H1 (cell line): Measurements from ENCODE around the gene ARCN1. TPM values are rescaled to one million over a fixed set of nuclear protein-coding genes. Genes with fewer than 3 reads are reported as not detected.

Source experiments
- CTCF ChIA-PET: fragments of 300-600 bp; sonication (Branson Sonifier 250); formaldehyde crosslinking; loops from one replicate; lab custom pipeline; 2021; ENCODE audit not compliant: partially characterized antibody; lab: Charles Lee
- POLR2A ChIA-PET: fragments of 300-600 bp; sonication (Branson Sonifier 250); formaldehyde crosslinking; loops from one replicate; lab custom pipeline; 2021; ENCODE audit warnings: inconsistent platforms; ENCODE audit not compliant: partially characterized antibody; lab: Charles Lee
- DNase-seq, 2 experiments: peaks; one replicate each; pipeline versions ENCODE4 v3.0.0 to v3.0.0-alpha.2; 2010 to 2022; ENCODE audit warnings: low spot score in 2 of 2, low read depth in 1 of 2, mixed read lengths in 1 of 2
- FAIRE-seq: peaks from 2 replicates; lab custom pipeline; 2011; peaks lifted over from hg19 to GRCh38; lab: Jason Lieb, UNC
- H2AFZ ChIP-seq: 2 replicates; pipeline ENCODE4 v1.8.1; 2012; ENCODE audit warnings: low read length, inconsistent platforms
- H2AK5ac ChIP-seq: 2 replicates; pipeline ENCODE4 v1.6.1; 2013; ENCODE audit warnings: low read depth, low read length
- H2BK120ac ChIP-seq: replicated peaks from 2 replicates; pipeline ENCODE3; 2013; ENCODE audit warnings: low read depth, low read length, inconsistent platforms
- H2BK12ac ChIP-seq: 2 replicates; pipeline ENCODE4 v1.6.1; 2013; ENCODE audit warnings: low read depth, low read length
- H2BK15ac ChIP-seq: 2 replicates; pipeline ENCODE4 v1.6.1; 2013; ENCODE audit warnings: low read length
- H2BK20ac ChIP-seq: 2 replicates; pipeline ENCODE4 v1.6.1; 2013; ENCODE audit warnings: low read length
- H2BK5ac ChIP-seq: 2 replicates; pipeline ENCODE4 v1.6.1; 2013; ENCODE audit warnings: low read depth, low read length
- H3K14ac ChIP-seq: 2 replicates; pipeline ENCODE4 v1.6.1; 2013; ENCODE audit warnings: inconsistent platforms; ENCODE audit not compliant: insufficient read length
- H3K18ac ChIP-seq: 2 replicates; pipeline ENCODE4 v1.6.1; 2013; ENCODE audit warnings: low read length; ENCODE audit errors: extremely low read depth
- H3K23ac ChIP-seq: 2 replicates; pipeline ENCODE4 v1.6.1; 2013; ENCODE audit warnings: inconsistent platforms; ENCODE audit not compliant: insufficient read length
- H3K23me2 ChIP-seq: 2 replicates; pipeline ENCODE4 v1.6.1; 2013; ENCODE audit warnings: low read depth, low read length
- H3K27ac ChIP-seq: 2 replicates; pipeline ENCODE4 v1.6.1; 2011; ENCODE audit warnings: low read depth, low read length, inconsistent platforms
- H3K27me3 ChIP-seq, 4 experiments: replicated peaks in 1 of 4; 1 replicate in 1 of 4; 2 replicates in 3 of 4; pipeline versions ENCODE4 v1.6.1 to v1.8.1; 2011 to 2013; ENCODE audit warnings: low read length in 3 of 4, mild to moderate bottlenecking in 3 of 4, inconsistent platforms in 2 of 4, mixed read lengths in 2 of 4, moderate library complexity in 1 of 4; ENCODE audit not compliant: control insufficient read depth in 3 of 4, insufficient read depth in 3 of 4; ENCODE audit errors: extremely low read depth in 1 of 4
- H3K36me3 ChIP-seq, 4 experiments: 2 replicates each; pipeline versions ENCODE4 v1.6.1 to v1.8.1; 2011 to 2013; ENCODE audit warnings: mild to moderate bottlenecking in 4 of 4, low read length in 3 of 4, moderate library complexity in 2 of 4, control low read depth in 1 of 4, inconsistent platforms in 1 of 4; ENCODE audit not compliant: insufficient read depth in 4 of 4, control insufficient read depth in 2 of 4
- H3K4ac ChIP-seq: replicated peaks from 2 replicates; pipeline ENCODE3; 2013; ENCODE audit warnings: low read length, low read depth, mixed read lengths, inconsistent platforms; ENCODE audit not compliant: insufficient read length
- H3K4me1 ChIP-seq, 4 experiments: replicated peaks in 1 of 4; 1 replicate in 1 of 4; 2 replicates in 3 of 4; pipeline versions ENCODE4 v1.6.1 to v1.8.1; 2011 to 2013; ENCODE audit warnings: low read length in 3 of 4, inconsistent platforms in 2 of 4, mixed read lengths in 1 of 4; ENCODE audit not compliant: insufficient read depth in 4 of 4, control insufficient read depth in 3 of 4
- H3K4me2 ChIP-seq, 2 experiments: 2 replicates each; pipeline versions ENCODE4 v1.6.1 to v1.8.1; 2011 to 2013; ENCODE audit warnings: low read depth in 2 of 2, low read length in 2 of 2, control low read depth in 1 of 2, inconsistent platforms in 1 of 2, mild to moderate bottlenecking in 1 of 2; ENCODE audit not compliant: insufficient read depth in 1 of 2
- H3K4me3 ChIP-seq, 4 experiments: fragments of 200-600, 300-600 bp in 1 of 4; sonication (generic), shearing (Covaris generic), sonication (Bioruptor Twin) in 1 of 4; 2 replicates each; pipeline versions ENCODE4 v1.5.1 to v1.8.1; 2011 to 2016; ENCODE audit warnings: low read length in 4 of 4, low read depth in 3 of 4, control low read depth in 2 of 4, inconsistent platforms in 2 of 4, mild to moderate bottlenecking in 2 of 4, mixed read lengths in 1 of 4, moderate library complexity in 1 of 4; ENCODE audit not compliant: insufficient read depth in 2 of 4; ENCODE audit errors: extremely low read depth in 1 of 4
- H3K56ac ChIP-seq: replicated peaks from 2 replicates; pipeline ENCODE3; 2013; ENCODE audit warnings: low read depth, mild to moderate bottlenecking, mixed read lengths, low read length, inconsistent platforms; ENCODE audit not compliant: insufficient read length
- H3K79me1 ChIP-seq: 2 replicates; pipeline ENCODE4 v1.6.1; 2013; ENCODE audit warnings: low read depth, low read length, control low read depth
- H3K79me2 ChIP-seq, 2 experiments: 2 replicates each; pipeline versions ENCODE4 v1.6.1 to v1.8.1; 2012 to 2013; ENCODE audit warnings: low read length in 2 of 2, mild to moderate bottlenecking in 2 of 2, inconsistent platforms in 1 of 2; ENCODE audit not compliant: insufficient read depth in 2 of 2, control insufficient read depth in 1 of 2
- H3K9ac ChIP-seq, 4 experiments: replicated peaks in 1 of 4; 1 replicate in 1 of 4; 2 replicates in 3 of 4; pipeline versions ENCODE4 v1.6.1 to v1.8.1; 2011 to 2013; ENCODE audit warnings: low read depth in 3 of 4, low read length in 3 of 4, control low read depth in 2 of 4, mild to moderate bottlenecking in 2 of 4, moderate library complexity in 2 of 4, inconsistent platforms in 1 of 4; ENCODE audit errors: extremely low read depth in 1 of 4
- H3K9me3 ChIP-seq, 2 experiments: 2 replicates each; pipeline versions ENCODE4 v1.6.1 to v1.8.1; 2012 to 2013; ENCODE audit warnings: mild to moderate bottlenecking in 2 of 2, moderate library complexity in 2 of 2, control low read depth in 1 of 2, inconsistent platforms in 1 of 2, low read depth in 1 of 2, low read length in 1 of 2, mixed read lengths in 1 of 2; ENCODE audit not compliant: insufficient read depth in 2 of 2
- H4K20me1 ChIP-seq, 2 experiments: replicated peaks in 1 of 2; 2 replicates each; pipeline versions ENCODE3 to v1.8.1; 2011 to 2013; ENCODE audit warnings: inconsistent platforms in 2 of 2, low read length in 2 of 2, mild to moderate bottlenecking in 1 of 2; ENCODE audit not compliant: insufficient read depth in 2 of 2, control insufficient read depth in 1 of 2
- H4K5ac ChIP-seq: 2 replicates; pipeline ENCODE4 v1.6.1; 2013; ENCODE audit warnings: low read length, low read depth, mixed read lengths, inconsistent platforms; ENCODE audit not compliant: insufficient read length
- H4K8ac ChIP-seq: 2 replicates; pipeline ENCODE4 v1.8.0; 2013; ENCODE audit warnings: mild to moderate bottlenecking, moderate library complexity, low read length, inconsistent platforms; ENCODE audit not compliant: insufficient read depth; ENCODE audit errors: extremely low read depth
- H4K91ac ChIP-seq: replicated peaks from 2 replicates; pipeline ENCODE3; 2013; ENCODE audit warnings: low read length, mixed read lengths, inconsistent platforms; ENCODE audit not compliant: insufficient read length
- CHD2 ChIP-seq: IDR thresholded peaks from 2 replicates; pipeline ENCODE4 v1.6.1; 2012; ENCODE audit warnings: low read length, improper control_type of control experiment
- EP300 ChIP-seq, 2 experiments: IDR thresholded peaks; 1 replicate in 1 of 2; 2 replicates in 1 of 2; pipeline ENCODE4 v1.6.1; 2011 to 2012; ENCODE audit warnings: low read depth in 2 of 2, low read length in 2 of 2, mild to moderate bottlenecking in 2 of 2, borderline replicate concordance in 1 of 2, inconsistent platforms in 1 of 2, moderate library complexity in 1 of 2
- EZH2 ChIP-seq: fragments of 200-600 bp; sonication (generic); IDR thresholded peaks from 2 replicates; pipeline ENCODE4 v1.7.1; 2012; ENCODE audit warnings: low read depth, mild to moderate bottlenecking, moderate library complexity, low read length, inconsistent platforms; ENCODE audit not compliant: severe bottlenecking
- SP2 ChIP-seq: IDR thresholded peaks from 2 replicates; pipeline ENCODE4 v1.6.1; 2012; ENCODE audit warnings: mild to moderate bottlenecking, low read length, inconsistent platforms
- SUZ12 ChIP-seq: fragments of 200-600 bp; sonication (generic); IDR thresholded peaks from 2 replicates; pipeline ENCODE4 v1.6.1; 2012; ENCODE audit warnings: mild to moderate bottlenecking, inconsistent platforms, low read length, moderate library complexity, mixed read lengths
- WGBS, 2 experiments: shearing (Covaris generic) in 1 of 2; methylation state at CpG; one replicate each; pipeline versions ENCODE4 v1.1.6 to v1.1.7; 2013 to 2015; ENCODE audit warnings: low lambda C conversion rate in 2 of 2, mixed read lengths in 2 of 2, inconsistent platforms in 1 of 2, low coverage in 1 of 2, missing lambda C conversion rate in 1 of 2; ENCODE audit not compliant: insufficient replicate concordance in 2 of 2, insufficient coverage in 1 of 2, insufficient read length in 1 of 2; ENCODE audit errors: extremely low coverage in 1 of 2, missing lambda C conversion rate in 1 of 2; 5-methylcytosine and 5-hydroxymethylcytosine counted together
- polyA plus RNA-seq, 7 experiments: library from polyadenylated mRNA; depleted of rRNA in 3 of 7; stranded (reverse) in 5 of 7; unstranded in 2 of 7; fragments of >200 nt in 5 of 7; fragments of 200-250 nt in 2 of 7; gene quantifications; 1 replicate in 5 of 7; 2 replicates in 1 of 7; 4 replicates in 1 of 7; pipeline versions ENCODE4 v1.2.1 to v1.2.3, GENCODE V29; 2011 to 2013; ENCODE audit warnings: missing spikeins in 2 of 7, mixed read lengths in 2 of 7
- total RNA-seq: library from RNA; stranded (reverse); fragmentation: NEBNext Ultra II Directional; extraction: Animal tissue kit (Norgen Biotek cat#: 25700); gene quantifications from 2 replicates; pipeline ENCODE4 v1.2.1, GENCODE V29; 2021

Gene ARCN1
- total and polyA plus RNA-seq, 2 of the 8 experiments (the other 6 are each of a cell fraction or from before 2014, with no cell fraction given), result 132 to 146 TPM

DNA sequence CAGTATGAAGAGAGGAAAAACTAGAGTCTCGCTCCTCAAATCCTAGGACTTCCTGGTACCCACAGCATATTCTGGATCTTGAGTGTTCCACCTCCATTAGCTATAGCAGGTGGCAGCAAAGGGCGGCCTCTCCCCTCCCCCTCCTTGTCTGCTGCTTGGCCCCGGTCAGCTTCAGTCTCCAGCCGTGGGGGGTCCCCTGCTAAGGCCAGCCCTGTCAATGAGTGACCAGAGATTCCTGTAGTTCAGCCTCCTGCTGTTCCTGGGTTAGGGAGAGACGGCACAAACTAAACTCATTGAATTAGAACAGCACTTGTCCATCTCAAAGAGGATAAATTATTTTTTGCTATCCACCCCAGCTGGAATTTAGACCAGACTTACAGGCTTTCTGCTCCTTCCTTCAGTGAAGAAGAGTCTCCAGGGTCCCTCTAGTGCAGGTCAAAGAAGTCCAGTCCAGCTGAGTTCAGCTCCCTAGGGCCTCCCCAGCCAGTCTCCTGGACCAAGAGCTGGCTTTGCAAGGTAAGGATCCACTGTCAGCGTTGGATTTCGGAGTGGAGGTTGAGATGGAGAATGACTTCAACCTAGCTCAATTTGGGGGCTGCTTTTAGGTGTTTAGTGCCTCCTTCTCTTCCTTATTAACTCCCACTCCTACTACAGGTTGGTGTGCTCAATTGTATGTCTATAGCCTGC, 34.1 kb downstream of the ARCN1 start:
- H4K8ac ChIP-seq, result no peak overlapping the region
- ChIA-PET CTCF (interaction anchor here (0.6 to 25.3 kb wide), 13 partner anchors 8 to 1346 kb away, joined by 3 to 435 read pairs (median 4); partner anchors contain the start of gene TREH), POLR2A (interaction anchor here (0.9 to 28.7 kb wide), 5 partner anchors 14 to 404 kb away, joined by 3 to 574 read pairs (median 5); no protein-coding TSS in a partner anchor)
- H4K91ac ChIP-seq, result no peak overlapping the region
- no peak overlapping the region for H3K23ac ChIP-seq
- no peak overlapping the region for H3K27ac ChIP-seq
- WGBS, 2 experiments, result 47% methylated on average over 7 of the region's 7 CpGs; no CpG with 5 or more reads in 1 of the 2 experiments
- peak; percentile 44 for TF ChIP-seq EZH2
- no peak for TF ChIP-seq EP300 (IDR thresholded peaks at IDR 0.05; ENCODE audit: borderline replicate concordance in 1 of 2, low read depth in 2 of 2, low read length in 2 of 2)
- TF ChIP-seq SUZ12, result peak; percentile 43; the same call in 1 of the 2 replicates
- no peak for TF ChIP-seq SP2
- TF ChIP-seq CHD2, result no peak
- no peak overlapping the region for H2BK120ac ChIP-seq
- H3K9ac ChIP-seq, result no peak overlapping the region
- H3K36me3 ChIP-seq, result peaks cover 3 to 25% (median 11%) of the 10 kb centered on the region in 4 experiments; a peak in 6 of 8 replicates
- H3K4ac ChIP-seq, result no peak overlapping the region
- no peaks in the 10 kb centered on the region for H3K79me1 ChIP-seq
- peaks cover 5 to 11% of the 10 kb centered on the region in 2 experiments for H4K20me1 ChIP-seq
- H2AFZ ChIP-seq, result no peak overlapping the region
- 0 out of 4 replicates have a peak overlapping the region, but pooled peaks of 1 of the 2 experiments have one; percentile 22 for H3K4me2 ChIP-seq
- no peaks in the 10 kb centered on the region for H3K79me2 ChIP-seq
- H2BK20ac ChIP-seq, result no peak overlapping the region
- no peak overlapping the region for H2BK12ac ChIP-seq
- H3K18ac ChIP-seq, result no peak overlapping the region
- DNase-seq (no peak), FAIRE-seq (no peak)
- no peak overlapping the region for H2AK5ac ChIP-seq
- H3K4me3 ChIP-seq, result no peak overlapping the region; a peak in 1 of 8 replicates
- no peak overlapping the region for H4K5ac ChIP-seq
- no peak overlapping the region for H3K14ac ChIP-seq
- peaks cover 12 to 36% (median 14%) of the 10 kb centered on the region in 4 experiments for H3K4me1 ChIP-seq
- no peak overlapping the region for H2BK5ac ChIP-seq
- peaks cover 45 to 74% (median 72%) of the 10 kb centered on the region in 4 experiments for H3K27me3 ChIP-seq
- no peak overlapping the region for H2BK15ac ChIP-seq
- peaks cover 32% of the 10 kb centered on the region; the same call in 1 of the 2 replicates for H3K23me2 ChIP-seq
- H3K9me3 ChIP-seq, result no peaks in the 10 kb centered on the region; a peak in 1 of 4 replicates
- H3K56ac ChIP-seq, result no peak overlapping the region
